GM18499 (cell line): Measurements from ENCODE around the gene LHX3.
"Not testable (repeated sequence)": the region's sequence is repeated elsewhere in the genome, so short reads cannot be mapped to it uniquely, and the experiment has no call there.

Source experiments
- ATAC-seq: cut with Tn5 transposase; IDR thresholded peaks from one replicate; pipeline ENCODE4 v1.9.1; 2021; ENCODE audit warnings: moderate number of reproducible peaks; ENCODE audit not compliant: insufficient read depth, unreplicated experiment

LHX3 gene

GRCh38 chr9:136160995-136161610, 43.8 kb downstream of the LHX3 start:
- no peak for ATAC-seq

- ATAC-seq = no peak
Measured at GRCh38 chr9:136160381-136160841, 44.5 kb downstream of the LHX3 start.

- no peak for ATAC-seq
Measured at GRCh38 chr9:136159851-136160250, 45.1 kb downstream of the LHX3 start.

- ATAC-seq = no peak
Measured at GRCh38 chr9:136157477-136158265, 47.3 kb downstream of the LHX3 start.

- ATAC-seq = no peak
Measured at GRCh38 chr9:136156209-136157120, 48.5 kb downstream of the LHX3 start.

- no peak for ATAC-seq
Measured at GRCh38 chr9:136155576-136155975, 49.4 kb downstream of the LHX3 start.

- no peak for ATAC-seq
Measured at GRCh38 chr9:136154943-136155342, 50.0 kb downstream of the LHX3 start.

- ATAC-seq = no peak
Measured at GRCh38 chr9:136153381-136154065, 51.4 kb downstream of the LHX3 start.

- no peak for ATAC-seq
Measured at GRCh38 chr9:136152931-136153330, 52.0 kb downstream of the LHX3 start.

GRCh38 chr9:136152543-136152866, 52.4 kb downstream of the LHX3 start:
- no peak for ATAC-seq

- ATAC-seq = no peak
Measured at GRCh38 chr9:136151848-136152542, 52.9 kb downstream of the LHX3 start.

GRCh38 chr9:136151214-136151804, 53.6 kb downstream of the LHX3 start:
- no peak for ATAC-seq

GRCh38 chr9:136150664-136151213, 54.2 kb downstream of the LHX3 start:
- not testable (repeated sequence) for ATAC-seq

- no peak for ATAC-seq
Measured at GRCh38 chr9:136149853-136150252, 55.1 kb downstream of the LHX3 start.

GRCh38 chr9:136149337-136149736, 55.6 kb downstream of the LHX3 start:
- no peak for ATAC-seq

GRCh38 chr9:136148766-136149165, 56.2 kb downstream of the LHX3 start:
- ATAC-seq = no peak

- ATAC-seq = no peak
Measured at GRCh38 chr9:136147890-136148714, 56.8 kb downstream of the LHX3 start.
